GM18861 (cell line): Measurements from ENCODE around the gene SOS2.

ENCODE experiments used
- ATAC-seq: cut with Tn5 transposase; IDR thresholded peaks from one replicate; pipeline ENCODE4 v1.9.1; 2021; ENCODE audit not compliant: unreplicated experiment

The SOS2 gene

GRCh38 chr14:50116966-50117365, 114.4 kb downstream of the SOS2 start:
- ATAC-seq = no peak

GRCh38 chr14:50116181-50116956, 115.0 kb downstream of the SOS2 start, which contains the start of gene VCPKMT:
Gene VCPKMT (minus strand): TSS chr14:50116572. CDS start chr14:50116552, 20 bp downstream.
- ATAC-seq = peak; percentile 86

- ATAC-seq = no peak
Observed at GRCh38 chr14:50113381-50114035, 117.9 kb downstream of the SOS2 start.

GRCh38 chr14:50110323-50111037, 120.9 kb downstream of the SOS2 start:
- ATAC-seq = no peak

- no peak for ATAC-seq
Observed at GRCh38 chr14:50109342-50109741, 122.0 kb downstream of the SOS2 start.

GRCh38 chr14:50107850-50108249, 123.5 kb downstream of the SOS2 start:
- ATAC-seq = no peak

GRCh38 chr14:50106178-50106577, 125.2 kb downstream of the SOS2 start:
- no peak for ATAC-seq

GRCh38 chr14:50103558-50103957, 127.8 kb downstream of the SOS2 start:
- ATAC-seq = no peak

GRCh38 chr14:50101417-50101816, 130.0 kb downstream of the SOS2 start:
- no peak for ATAC-seq

GRCh38 chr14:50100805-50101204, 130.6 kb downstream of the SOS2 start:
- ATAC-seq = no peak

GRCh38 chr14:50099335-50099734, 132.0 kb downstream of the SOS2 start:
- no peak for ATAC-seq

GRCh38 chr14:50095895-50096294, 135.5 kb downstream of the SOS2 start:
- ATAC-seq = no peak

GRCh38 chr14:50094056-50094755, 137.2 kb downstream of the SOS2 start:
- no peak for ATAC-seq

- no peak for ATAC-seq
Observed at GRCh38 chr14:50093496-50093895, 137.9 kb downstream of the SOS2 start.

GRCh38 chr14:50092006-50092555, 139.3 kb downstream of the SOS2 start:
- ATAC-seq = no peak

- ATAC-seq = no peak
Observed at GRCh38 chr14:50091240-50091913, 140.0 kb downstream of the SOS2 start.

GRCh38 chr14:50089208-50089607, 142.2 kb downstream of the SOS2 start:
- no peak for ATAC-seq

GRCh38 chr14:50088731-50089130, 142.6 kb downstream of the SOS2 start:
- no peak for ATAC-seq

- ATAC-seq = no peak
Observed at GRCh38 chr14:50088117-50088515, 143.3 kb downstream of the SOS2 start.

GRCh38 chr14:50087341-50088116, 143.8 kb downstream of the SOS2 start:
- no peak for ATAC-seq
